OCI-LY7 (cell line): Measurements from ENCODE around the gene SDHAF2. TPM values are rescaled to one million over a fixed set of nuclear protein-coding genes. Genes with fewer than 3 reads are reported as not detected.
A peak's percentile ranks its signal among the peaks of the same experiment; 100 is the strongest.

Experiments used
- BruUV-seq: library from RNA; stranded (reverse); fragments of 400-500 nt; replicated peaks from 2 replicates; lab custom pipeline; 2021; lab: Mats Ljungman, UMichigan
- CTCF ChIA-PET: fragments of 300-600 bp; sonication (Branson Sonifier 250); formaldehyde crosslinking; loops from one replicate; lab custom pipeline; 2022; ENCODE audit warnings: antibody characterized with exemption; ENCODE audit not compliant: unreplicated experiment; lab: Charles Lee
- POLR2A ChIA-PET: fragments of 300-600 bp; sonication (Branson Sonifier 250); formaldehyde crosslinking; loops from one replicate; lab custom pipeline; 2022; ENCODE audit warnings: antibody characterized with exemption; lab: Charles Lee
- DNase-seq: peaks from one replicate; pipeline ENCODE4 v3.0.0-alpha.2; 2015; ENCODE audit warnings: low spot score
- H2AFZ ChIP-seq: fragments of 200-600 bp; sonication (generic), shearing (Covaris generic); 2 replicates; pipeline ENCODE4 v1.6.1; 2014; ENCODE audit warnings: mild to moderate bottlenecking, antibody characterized with exemption, low read length, moderate library complexity
- H3K27ac ChIP-seq: fragments of 200-600 bp; sonication (generic); 2 replicates; pipeline ENCODE4 v1.5.1; 2014; ENCODE audit warnings: mixed run types, low read depth, mild to moderate bottlenecking, moderate library complexity, low read length, inconsistent platforms; ENCODE audit not compliant: poor library complexity, severe bottlenecking
- H3K36me3 ChIP-seq: fragments of 200-600 bp; sonication (generic); 2 replicates; pipeline ENCODE4 v1.6.1; 2014; ENCODE audit warnings: mild to moderate bottlenecking, antibody characterized with exemption, low read length, moderate library complexity, mixed read lengths; ENCODE audit not compliant: insufficient read depth
- H3K4me1 ChIP-seq: fragments of 200-600 bp; sonication (generic); 2 replicates; pipeline ENCODE4 v1.5.1; 2014; ENCODE audit warnings: mild to moderate bottlenecking, low read length; ENCODE audit not compliant: insufficient read depth, poor library complexity, severe bottlenecking
- H3K4me2 ChIP-seq: fragments of 200-600 bp; sonication (generic); 2 replicates; pipeline ENCODE4 v1.6.1; 2014; ENCODE audit warnings: mild to moderate bottlenecking, low read length
- H3K4me3 ChIP-seq: fragments of 200-600 bp; sonication (generic); 2 replicates; pipeline ENCODE4 v1.5.1; 2014; ENCODE audit warnings: mild to moderate bottlenecking, low read depth, low read length; ENCODE audit not compliant: poor library complexity, severe bottlenecking
- H3K79me2 ChIP-seq: fragments of 200-600 bp; sonication (generic); 2 replicates; pipeline ENCODE4 v1.6.1; 2016; ENCODE audit warnings: low read depth, mild to moderate bottlenecking, low read length, moderate library complexity, mixed read lengths; ENCODE audit not compliant: insufficient read depth
- H3K9me2 ChIP-seq: fragments of 200-600 bp; sonication (generic); 2 replicates; pipeline ENCODE4 v1.6.1; 2016; ENCODE audit warnings: mild to moderate bottlenecking, low read length, mixed read lengths; ENCODE audit not compliant: insufficient read depth
- H3K9me3 ChIP-seq: fragments of 200-600 bp; sonication (generic); 2 replicates; pipeline ENCODE4 v1.6.1; 2014; ENCODE audit warnings: mild to moderate bottlenecking, mixed run types, low read length, mixed read lengths
- H4K20me1 ChIP-seq: fragments of 200-600 bp; sonication (generic); 2 replicates; pipeline ENCODE4 v1.6.1; 2014; ENCODE audit warnings: mild to moderate bottlenecking, antibody characterized with exemption, low read length, moderate library complexity, mixed read lengths; ENCODE audit not compliant: insufficient read depth
- CTCF ChIP-seq: fragments of 200-600 bp; sonication (generic); conservative IDR thresholded peaks from 2 replicates; pipeline ENCODE4 v1.5.1; 2014; ENCODE audit warnings: mild to moderate bottlenecking, antibody characterized with exemption, low read length, moderate library complexity, mixed read lengths
- EZH2phosphoT487 ChIP-seq: fragments of 200-600 bp; sonication (generic); IDR thresholded peaks from 2 replicates; pipeline ENCODE4 v1.6.1; 2018; ENCODE audit warnings: low read depth, borderline replicate concordance, mild to moderate bottlenecking, mixed run types, antibody characterized with exemption, low read length, moderate library complexity, mixed read lengths
- intact Hi-C: fragments of 100-400 bp; cut with micrococcal nuclease; formaldehyde crosslinking; loops from one replicate; pipeline ENCODE4 v1.10.0; 2022; ENCODE audit not compliant: unreplicated experiment
- total RNA-seq, 2 experiments: library from RNA; depleted of rRNA in 1 of 2; stranded (reverse); fragments of >200 nt in 1 of 2; shearing (Covaris generic) in 1 of 2; gene quantifications; 2 replicates each; pipeline ENCODE4 v1.2.3, GENCODE V29; 2014 to 2022

The SDHAF2 gene
- total RNA-seq, 2 experiments from 2014 or later, result 28.0 to 40.6 TPM

GRCh38 chr11:61473370-61474012 lies 43.6 kb downstream of the SDHAF2 start:
- TF ChIP-seq CTCF (no peak), EZH2phosphoT487 (no peak)
- no peaks in the 10 kb centered on the region for H3K9me3 ChIP-seq
- H3K27ac ChIP-seq, result no peak overlapping the region
- POLR2A ChIA-PET, result no interaction called here
- H3K4me3 ChIP-seq, result no peak overlapping the region
- no peak for DNase-seq
- intact Hi-C loops, result no loop called here
- no peaks in the 10 kb centered on the region for H3K4me1 ChIP-seq
- CTCF ChIA-PET, result no interaction called here
- H2AFZ ChIP-seq, result no peak overlapping the region
- H3K36me3 ChIP-seq, result peaks cover 16% of the 10 kb centered on the region
- H3K79me2 ChIP-seq, result no peaks in the 10 kb centered on the region
- no TSS peak for BruUV-seq
- H4K20me1 ChIP-seq, result no peaks in the 10 kb centered on the region
- H3K4me2 ChIP-seq, result no peak overlapping the region
- H3K9me2 ChIP-seq, result no peaks in the 10 kb centered on the region

GRCh38 chr11:61474013-61474643 lies 44.2 kb downstream of the SDHAF2 start:
- H3K4me3 ChIP-seq, result no peak overlapping the region
- TF ChIP-seq EZH2phosphoT487, result no peak
- no peak for TF ChIP-seq CTCF
- no peaks in the 10 kb centered on the region for H3K9me3 ChIP-seq
- no peaks in the 10 kb centered on the region for H3K4me1 ChIP-seq
- H2AFZ ChIP-seq, result no peak overlapping the region
- BruUV-seq, result TSS peak; percentile 40
- POLR2A ChIA-PET, result no interaction called here
- CTCF ChIA-PET, result no interaction called here
- H3K4me2 ChIP-seq, result no peak overlapping the region
- intact Hi-C loops, result no loop called here
- H3K79me2 ChIP-seq, result no peaks in the 10 kb centered on the region
- H3K36me3 ChIP-seq, result peaks cover 15% of the 10 kb centered on the region
- no peaks in the 10 kb centered on the region for H3K9me2 ChIP-seq
- no peak for DNase-seq
- H4K20me1 ChIP-seq, result no peaks in the 10 kb centered on the region
- no peak overlapping the region for H3K27ac ChIP-seq

GRCh38 chr11:61475433-61475832 lies 45.5 kb downstream of the SDHAF2 start:
- Histone ChIP-seq H3K9me3 (no peaks in the 10 kb centered on the region), H2AFZ (no peak overlapping the region), H3K4me2 (no peak overlapping the region), H3K9me2 (no peaks in the 10 kb centered on the region), H3K79me2 (no peaks in the 10 kb centered on the region), H4K20me1 (no peaks in the 10 kb centered on the region), H3K36me3 (peaks cover 11% of the 10 kb centered on the region; the same call in 1 of the 2 replicates), H3K4me3 (no peak overlapping the region), H3K27ac (no peak overlapping the region), H3K4me1 (no peaks in the 10 kb centered on the region)
- TF ChIP-seq EZH2phosphoT487, result no peak
- TF ChIP-seq CTCF, result no peak
- no TSS peak for BruUV-seq
- no peak for DNase-seq
- ChIA-PET CTCF (no interaction called here), POLR2A (no interaction called here)
- intact Hi-C loops, result loop anchor here (5.0 kb wide), 1 partner anchor 162 kb away; no protein-coding TSS in a partner anchor
